Measurements from ENCODE around the gene APMAP.

Gene APMAP

GRCh38 chr20:24996449-24997377, 4.2 kb upstream of the APMAP start:
- no peak overlapping the region for H2AFZ ChIP-seq (ENCODE audit: low read length)
- H3K9me3 ChIP-seq (ENCODE audit: low read length), result no peaks in the 10 kb centered on the region
- H3K9me2 ChIP-seq (ENCODE audit: low read depth, low read length), result no peaks in the 10 kb centered on the region
- no peaks in the 10 kb centered on the region for H3K27me3 ChIP-seq (ENCODE audit: insufficient read depth, low read length)
- no peak for TF ChIP-seq EZH2 (IDR thresholded peaks at IDR 0.05; ENCODE audit: borderline replicate concordance, low read length)
- TF ChIP-seq, protein P1, sequence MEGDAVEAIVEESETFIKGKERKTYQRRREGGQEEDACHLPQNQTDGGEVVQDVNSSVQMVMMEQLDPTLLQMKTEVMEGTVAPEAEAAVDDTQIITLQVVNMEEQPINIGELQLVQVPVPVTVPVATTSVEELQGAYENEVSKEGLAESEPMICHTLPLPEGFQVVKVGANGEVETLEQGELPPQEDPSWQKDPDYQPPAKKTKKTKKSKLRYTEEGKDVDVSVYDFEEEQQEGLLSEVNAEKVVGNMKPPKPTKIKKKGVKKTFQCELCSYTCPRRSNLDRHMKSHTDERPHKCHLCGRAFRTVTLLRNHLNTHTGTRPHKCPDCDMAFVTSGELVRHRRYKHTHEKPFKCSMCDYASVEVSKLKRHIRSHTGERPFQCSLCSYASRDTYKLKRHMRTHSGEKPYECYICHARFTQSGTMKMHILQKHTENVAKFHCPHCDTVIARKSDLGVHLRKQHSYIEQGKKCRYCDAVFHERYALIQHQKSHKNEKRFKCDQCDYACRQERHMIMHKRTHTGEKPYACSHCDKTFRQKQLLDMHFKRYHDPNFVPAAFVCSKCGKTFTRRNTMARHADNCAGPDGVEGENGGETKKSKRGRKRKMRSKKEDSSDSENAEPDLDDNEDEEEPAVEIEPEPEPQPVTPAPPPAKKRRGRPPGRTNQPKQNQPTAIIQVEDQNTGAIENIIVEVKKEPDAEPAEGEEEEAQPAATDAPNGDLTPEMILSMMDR (IDR thresholded peaks at IDR 0.05; ENCODE audit: low read length), result no peak
- H3K4me3 ChIP-seq (ENCODE audit: low read depth, low read length, poor library complexity, severe bottlenecking), result no peak overlapping the region
- no peak overlapping the region for H3K9ac ChIP-seq (ENCODE audit: low read length)
- H3K4me2 ChIP-seq (ENCODE audit: low read length), result no peak overlapping the region
- peaks cover 23% of the 10 kb centered on the region for H3K4me1 ChIP-seq (ENCODE audit: insufficient read depth, low read length, severe bottlenecking)
- no peaks in the 10 kb centered on the region for H3K36me3 ChIP-seq (ENCODE audit: insufficient read depth, low read length)
- no peaks in the 10 kb centered on the region for H4K20me1 ChIP-seq (ENCODE audit: insufficient read depth, low read length)
- H3F3A ChIP-seq (ENCODE audit: insufficient read depth, low read length), result no peaks in the 10 kb centered on the region
- no peak overlapping the region for H3K27ac ChIP-seq (ENCODE audit: low read depth, low read length, poor library complexity, severe bottlenecking)
- no peaks in the 10 kb centered on the region for H3K79me2 ChIP-seq (ENCODE audit: insufficient read depth, low read length)

GRCh38 chr20:24995741-24996448, 3.3 kb upstream of the APMAP start:
- Histone ChIP-seq H3K4me2 (ENCODE audit: low read length) (no peak overlapping the region), H3K4me3 (ENCODE audit: low read depth, low read length, poor library complexity, severe bottlenecking) (no peak overlapping the region), H3K9me3 (ENCODE audit: low read length) (no peaks in the 10 kb centered on the region), H3K27me3 (ENCODE audit: insufficient read depth, low read length) (no peaks in the 10 kb centered on the region), H3K9me2 (ENCODE audit: low read depth, low read length) (no peaks in the 10 kb centered on the region), H3K9ac (ENCODE audit: low read length) (no peak overlapping the region), H4K20me1 (ENCODE audit: insufficient read depth, low read length) (no peaks in the 10 kb centered on the region), H3K36me3 (ENCODE audit: insufficient read depth, low read length) (no peaks in the 10 kb centered on the region), H3F3A (ENCODE audit: insufficient read depth, low read length) (no peaks in the 10 kb centered on the region), H3K79me2 (ENCODE audit: insufficient read depth, low read length) (no peaks in the 10 kb centered on the region), H3K4me1 (ENCODE audit: insufficient read depth, low read length, severe bottlenecking) (peaks cover 32% of the 10 kb centered on the region), H3K27ac (ENCODE audit: low read depth, low read length, poor library complexity, severe bottlenecking) (no peak overlapping the region), H2AFZ (ENCODE audit: low read length) (no peak overlapping the region)
- TF ChIP-seq, protein P1 (IDR thresholded peaks at IDR 0.05; ENCODE audit: low read length), result no peak
- TF ChIP-seq EZH2 (IDR thresholded peaks at IDR 0.05; ENCODE audit: borderline replicate concordance, low read length), result no peak

- H3K27ac ChIP-seq (ENCODE audit: low read depth, low read length, poor library complexity, severe bottlenecking), result no peak overlapping the region
- H3K9me3 ChIP-seq (ENCODE audit: low read length), result no peaks in the 10 kb centered on the region
- no peak overlapping the region for H3K4me3 ChIP-seq (ENCODE audit: low read depth, low read length, poor library complexity, severe bottlenecking)
- 0 out of 2 replicates have a peak overlapping the region, but pooled peaks have one; percentile 16 for H2AFZ ChIP-seq (ENCODE audit: low read length)
- H3F3A ChIP-seq (ENCODE audit: insufficient read depth, low read length), result no peaks in the 10 kb centered on the region
- H3K4me1 ChIP-seq (ENCODE audit: insufficient read depth, low read length, severe bottlenecking), result peaks cover 39% of the 10 kb centered on the region
- H3K9ac ChIP-seq (ENCODE audit: low read length), result no peak overlapping the region
- H3K9me2 ChIP-seq (ENCODE audit: low read depth, low read length), result no peaks in the 10 kb centered on the region
- H3K79me2 ChIP-seq (ENCODE audit: insufficient read depth, low read length), result no peaks in the 10 kb centered on the region
- H3K27me3 ChIP-seq (ENCODE audit: insufficient read depth, low read length), result no peaks in the 10 kb centered on the region
- H3K4me2 ChIP-seq (ENCODE audit: low read length), result peak overlapping the region; percentile 16; the same call in 1 of the 2 replicates
- no peaks in the 10 kb centered on the region for H4K20me1 ChIP-seq (ENCODE audit: insufficient read depth, low read length)
- TF ChIP-seq, protein P1 (IDR thresholded peaks at IDR 0.05; ENCODE audit: low read length), result peak; percentile 89
- no peak for TF ChIP-seq EZH2 (IDR thresholded peaks at IDR 0.05; ENCODE audit: borderline replicate concordance, low read length)
- no peaks in the 10 kb centered on the region for H3K36me3 ChIP-seq (ENCODE audit: insufficient read depth, low read length)
Observed at GRCh38 chr20:24994470-24995368, 2.2 kb upstream of the APMAP start.

Measured in OCI-LY1 (cell line).